A673 (cell line): Measurements from ENCODE around the gene KCNMA1.

ENCODE experiments used
- EZH2 ChIP-seq: fragments of 200-600 bp; sonication (generic); IDR thresholded peaks from 2 replicates; pipeline ENCODE4 v1.6.1; 2017; ENCODE audit warnings: borderline replicate concordance, low read depth, mild to moderate bottlenecking, mixed read lengths, antibody characterized with exemption, low read length; ENCODE audit not compliant: poor library complexity, severe bottlenecking
- TF ChIP-seq, protein P1 (sequence below): fragments of 300-800, 200-600 bp; sonication (generic); conservative IDR thresholded peaks from 2 replicates; pipeline ENCODE4 v1.5.1; 2017; ENCODE audit warnings: low read depth, mild to moderate bottlenecking, antibody characterized with exemption, low read length, moderate library complexity, mixed read lengths

DNA sequence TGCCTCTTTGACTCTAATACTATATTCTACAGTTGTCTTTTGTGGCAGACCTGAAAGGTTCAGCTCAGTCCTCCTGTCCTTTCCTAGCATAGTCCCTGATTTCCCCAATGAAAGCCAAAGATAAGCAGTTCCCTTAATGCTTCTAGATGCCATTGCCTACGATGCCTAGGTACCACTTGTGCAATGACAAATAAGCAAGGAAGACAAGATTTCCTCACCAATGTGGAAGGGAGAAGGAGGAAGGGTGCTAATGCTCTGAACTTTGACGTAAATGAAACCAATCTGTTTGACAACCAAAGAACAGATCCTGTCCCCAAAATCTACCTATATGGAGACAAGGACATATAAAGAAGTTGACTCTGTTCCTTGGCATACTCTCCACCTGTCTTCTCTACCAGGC lies 393.3 kb downstream of the KCNMA1 start:
- TF ChIP-seq EZH2: no peak
- TF ChIP-seq, protein P1, sequence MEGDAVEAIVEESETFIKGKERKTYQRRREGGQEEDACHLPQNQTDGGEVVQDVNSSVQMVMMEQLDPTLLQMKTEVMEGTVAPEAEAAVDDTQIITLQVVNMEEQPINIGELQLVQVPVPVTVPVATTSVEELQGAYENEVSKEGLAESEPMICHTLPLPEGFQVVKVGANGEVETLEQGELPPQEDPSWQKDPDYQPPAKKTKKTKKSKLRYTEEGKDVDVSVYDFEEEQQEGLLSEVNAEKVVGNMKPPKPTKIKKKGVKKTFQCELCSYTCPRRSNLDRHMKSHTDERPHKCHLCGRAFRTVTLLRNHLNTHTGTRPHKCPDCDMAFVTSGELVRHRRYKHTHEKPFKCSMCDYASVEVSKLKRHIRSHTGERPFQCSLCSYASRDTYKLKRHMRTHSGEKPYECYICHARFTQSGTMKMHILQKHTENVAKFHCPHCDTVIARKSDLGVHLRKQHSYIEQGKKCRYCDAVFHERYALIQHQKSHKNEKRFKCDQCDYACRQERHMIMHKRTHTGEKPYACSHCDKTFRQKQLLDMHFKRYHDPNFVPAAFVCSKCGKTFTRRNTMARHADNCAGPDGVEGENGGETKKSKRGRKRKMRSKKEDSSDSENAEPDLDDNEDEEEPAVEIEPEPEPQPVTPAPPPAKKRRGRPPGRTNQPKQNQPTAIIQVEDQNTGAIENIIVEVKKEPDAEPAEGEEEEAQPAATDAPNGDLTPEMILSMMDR: no peak
